ENCODE results near the gene IKZF1. TPM values are rescaled to one million over a fixed set of nuclear protein-coding genes. Genes with fewer than 3 reads are reported as not detected.

The IKZF1 gene
- total RNA-seq, 1 donor from 2014 or later, result 8.5 TPM

DNA sequence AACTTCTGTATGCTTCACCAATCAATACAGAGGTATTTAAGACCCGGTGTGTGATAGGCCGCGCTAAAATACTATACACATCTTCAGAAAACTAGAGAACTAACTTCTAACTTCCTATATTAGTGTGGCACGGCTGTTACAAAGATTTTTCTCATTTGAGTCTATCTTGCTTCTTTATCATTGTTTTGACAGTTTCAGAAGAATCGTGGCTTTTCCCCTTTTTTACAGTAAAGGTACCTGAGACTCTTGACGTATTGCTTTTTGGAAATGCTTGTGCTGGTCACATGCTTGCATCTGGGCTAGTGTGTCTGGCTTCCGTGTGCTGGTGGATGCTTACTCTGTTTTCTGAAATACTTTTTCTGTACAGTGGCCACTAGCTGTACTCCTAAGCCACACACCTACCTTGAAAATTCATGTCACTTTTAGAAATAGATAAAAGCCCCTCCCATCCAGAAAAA lies 12.7 kb downstream of the IKZF1 start:
- Mint-ChIP-seq H3K9me3 (no peaks in the 10 kb centered on the region), H3K27ac (ENCODE audit: unreplicated experiment) (no peak overlapping the region), H3K27me3 (ENCODE audit: low read depth) (peaks cover 6% of the 10 kb centered on the region), H3K4me1 (peaks cover 60% of the 10 kb centered on the region), H3K4me3 (no peak overlapping the region), H3K36me3 (ENCODE audit: low read depth) (no peaks in the 10 kb centered on the region)
- no peak for DNase-seq (ENCODE audit: low read depth, low spot score)
- TF ChIP-seq, protein P1, sequence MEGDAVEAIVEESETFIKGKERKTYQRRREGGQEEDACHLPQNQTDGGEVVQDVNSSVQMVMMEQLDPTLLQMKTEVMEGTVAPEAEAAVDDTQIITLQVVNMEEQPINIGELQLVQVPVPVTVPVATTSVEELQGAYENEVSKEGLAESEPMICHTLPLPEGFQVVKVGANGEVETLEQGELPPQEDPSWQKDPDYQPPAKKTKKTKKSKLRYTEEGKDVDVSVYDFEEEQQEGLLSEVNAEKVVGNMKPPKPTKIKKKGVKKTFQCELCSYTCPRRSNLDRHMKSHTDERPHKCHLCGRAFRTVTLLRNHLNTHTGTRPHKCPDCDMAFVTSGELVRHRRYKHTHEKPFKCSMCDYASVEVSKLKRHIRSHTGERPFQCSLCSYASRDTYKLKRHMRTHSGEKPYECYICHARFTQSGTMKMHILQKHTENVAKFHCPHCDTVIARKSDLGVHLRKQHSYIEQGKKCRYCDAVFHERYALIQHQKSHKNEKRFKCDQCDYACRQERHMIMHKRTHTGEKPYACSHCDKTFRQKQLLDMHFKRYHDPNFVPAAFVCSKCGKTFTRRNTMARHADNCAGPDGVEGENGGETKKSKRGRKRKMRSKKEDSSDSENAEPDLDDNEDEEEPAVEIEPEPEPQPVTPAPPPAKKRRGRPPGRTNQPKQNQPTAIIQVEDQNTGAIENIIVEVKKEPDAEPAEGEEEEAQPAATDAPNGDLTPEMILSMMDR (conservative IDR thresholded peaks at IDR 0.05), result no peak

DNA sequence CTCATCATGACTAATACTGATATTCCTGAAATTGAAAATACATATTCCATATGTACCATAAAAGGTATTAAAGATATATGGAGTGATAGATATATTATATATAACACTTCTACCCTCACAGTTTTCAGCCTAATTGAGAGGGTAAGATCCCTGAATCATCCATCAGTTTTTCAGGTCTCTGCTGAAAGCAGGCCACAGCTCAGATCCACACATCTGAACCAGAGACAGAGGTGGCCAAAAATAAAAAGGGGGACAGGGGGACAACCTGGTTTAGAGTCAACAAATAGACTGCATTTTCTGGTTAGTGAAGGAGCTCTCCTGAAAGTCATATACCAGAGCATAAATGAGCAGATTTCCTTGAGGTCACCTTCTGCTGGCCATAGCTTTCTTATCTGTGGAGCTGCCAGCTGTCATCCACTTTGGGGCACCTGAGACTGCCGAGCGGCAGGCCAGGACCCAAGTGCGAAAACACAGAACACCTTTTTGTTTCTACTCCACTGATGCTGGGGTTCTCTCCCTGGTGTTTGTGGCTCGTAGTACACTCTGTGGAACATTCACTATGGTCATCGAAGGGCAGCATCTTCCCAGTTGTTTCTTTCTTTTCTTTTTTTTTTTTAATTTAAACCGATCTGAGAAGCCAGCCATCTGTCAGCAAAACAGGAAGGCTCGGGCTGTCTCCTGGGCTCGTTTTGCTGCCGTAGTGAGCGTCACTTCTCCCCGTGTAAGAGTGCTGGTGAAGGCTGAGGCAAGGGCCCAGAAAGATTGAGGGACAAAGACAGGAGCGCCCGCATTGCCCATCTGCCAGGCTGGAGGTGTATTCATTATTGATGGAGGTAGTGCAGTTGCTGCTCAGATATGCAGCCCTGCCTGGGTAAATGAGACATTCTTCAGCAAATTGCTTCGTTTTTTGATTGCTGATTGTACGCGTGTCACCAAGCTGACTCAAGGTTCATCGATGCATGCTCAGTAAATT lies 13.5 kb downstream of the IKZF1 start:
- H3K4me1 Mint-ChIP-seq, result peaks cover 52% of the 10 kb centered on the region
- H3K9me3 Mint-ChIP-seq, result no peaks in the 10 kb centered on the region
- no peaks in the 10 kb centered on the region for H3K36me3 Mint-ChIP-seq (ENCODE audit: low read depth)
- TF ChIP-seq, protein P1 (conservative IDR thresholded peaks at IDR 0.05), result no peak
- H3K27me3 Mint-ChIP-seq (ENCODE audit: low read depth), result peaks cover 2% of the 10 kb centered on the region
- DNase-seq (ENCODE audit: low read depth, low spot score), result no peak
- no peak overlapping the region for H3K27ac Mint-ChIP-seq (ENCODE audit: unreplicated experiment)
- no peak overlapping the region for H3K4me3 Mint-ChIP-seq

GRCh38 chr7:50321487-50322067 lies 17.1 kb downstream of the IKZF1 start:
- TF ChIP-seq, protein P1 (conservative IDR thresholded peaks at IDR 0.05), result no peak
- peaks cover 29% of the 10 kb centered on the region for H3K4me1 Mint-ChIP-seq
- H3K9me3 Mint-ChIP-seq, result no peaks in the 10 kb centered on the region
- DNase-seq (ENCODE audit: low read depth, low spot score), result no peak
- H3K27ac Mint-ChIP-seq (ENCODE audit: unreplicated experiment), result no peak overlapping the region
- H3K36me3 Mint-ChIP-seq (ENCODE audit: low read depth), result no peaks in the 10 kb centered on the region
- no peaks in the 10 kb centered on the region for H3K27me3 Mint-ChIP-seq (ENCODE audit: low read depth)
- H3K4me3 Mint-ChIP-seq, result peak overlapping the region; percentile 29

GRCh38 chr7:50324113-50324512 lies 19.6 kb downstream of the IKZF1 start:
- TF ChIP-seq, protein P1 (conservative IDR thresholded peaks at IDR 0.05), result no peak
- no peaks in the 10 kb centered on the region for H3K36me3 Mint-ChIP-seq (ENCODE audit: low read depth)
- H3K9me3 Mint-ChIP-seq, result peaks cover 2% of the 10 kb centered on the region
- no peaks in the 10 kb centered on the region for H3K27me3 Mint-ChIP-seq (ENCODE audit: low read depth)
- H3K27ac Mint-ChIP-seq (ENCODE audit: unreplicated experiment), result no peak overlapping the region
- peaks cover 20% of the 10 kb centered on the region for H3K4me1 Mint-ChIP-seq
- H3K4me3 Mint-ChIP-seq, result no peak overlapping the region
- DNase-seq (ENCODE audit: low read depth, low spot score), result no peak

GRCh38 chr7:50327443-50327842 lies 22.9 kb downstream of the IKZF1 start:
- H3K27me3 Mint-ChIP-seq (ENCODE audit: low read depth), result no peaks in the 10 kb centered on the region
- H3K27ac Mint-ChIP-seq (ENCODE audit: unreplicated experiment), result no peak overlapping the region

More at GRCh38 chr7:50327443-50327842, 22.9 kb downstream of the IKZF1 start:
- Mint-ChIP-seq H3K36me3 (ENCODE audit: low read depth) (no peaks in the 10 kb centered on the region), H3K9me3 (peaks cover 2% of the 10 kb centered on the region), H3K4me1 (peaks cover 16% of the 10 kb centered on the region), H3K4me3 (no peak overlapping the region)
- TF ChIP-seq, protein P1 (conservative IDR thresholded peaks at IDR 0.05), result no peak
- DNase-seq (ENCODE audit: low read depth, low spot score), result no peak
